WTC11 (cell line): Measurements from ENCODE around the gene KLHL14. TPM values are rescaled to one million over a fixed set of nuclear protein-coding genes. Genes with fewer than 3 reads are reported as not detected.

Experiments
- ATAC-seq: fragments of 200-7000 bp; cut with Tn5 transposase; 2 replicates; pipeline ENCODE4 v1.10.0; 2021; ENCODE audit warnings: mild to moderate bottlenecking, moderate library complexity
- CTCF ChIA-PET: fragments of 300-600 bp; sonication (Branson Sonifier 250); formaldehyde crosslinking; loops from one replicate; lab custom pipeline; 2021; ENCODE audit warnings: antibody characterized with exemption; lab: Charles Lee
- POLR2A ChIA-PET: fragments of 350-600 bp; sonication (Branson Sonifier 250); formaldehyde crosslinking; loops from one replicate; lab custom pipeline; 2021; ENCODE audit warnings: antibody characterized with exemption; lab: Charles Lee
- DNase-seq: peaks from one replicate; pipeline ENCODE4 v3.0.0; 2021; ENCODE audit warnings: low spot score
- H3K27ac Mint-ChIP-seq: 2 replicates; pipeline ENCODE4 v1.8.0; 2021; ENCODE audit warnings: mixed read lengths
- H3K27me3 Mint-ChIP-seq: 2 replicates; pipeline ENCODE4 v1.8.0; 2021; ENCODE audit warnings: low read depth, mild to moderate bottlenecking, moderate library complexity, mixed read lengths
- H3K36me3 Mint-ChIP-seq: 2 replicates; pipeline ENCODE4 v1.8.0; 2021; ENCODE audit warnings: mixed read lengths
- H3K4me1 Mint-ChIP-seq: 2 replicates; pipeline ENCODE4 v1.8.0; 2022; ENCODE audit warnings: mixed read lengths
- H3K4me3 Mint-ChIP-seq: 2 replicates; pipeline ENCODE4 v1.8.0; 2021; ENCODE audit warnings: mild to moderate bottlenecking, moderate library complexity, mixed read lengths
- H3K9me3 Mint-ChIP-seq: 2 replicates; pipeline ENCODE4 v1.8.0; 2021; ENCODE audit warnings: mixed read lengths
- AR ChIP-seq: fragments of 250-450 bp; sonication (Bioruptor Pico); IDR thresholded peaks from 2 replicates; pipeline ENCODE4 v1.9.0; 2021; ENCODE audit warnings: mild to moderate bottlenecking
- ARID4B ChIP-seq: sonication (generic); formaldehyde crosslinking; IDR thresholded peaks from 2 replicates; pipeline ENCODE4 v1.8.0; 2023; ENCODE audit warnings: missing genetic modification reagents, mild to moderate bottlenecking, borderline replicate concordance
- CDX4 ChIP-seq: fragments of 250-450 bp; sonication (Bioruptor Pico); IDR thresholded peaks from 2 replicates; pipeline ENCODE4 v1.9.0; 2021; ENCODE audit warnings: moderate library complexity, mild to moderate bottlenecking, inconsistent platforms, borderline replicate concordance
- E2F4 ChIP-seq: sonication (generic); formaldehyde crosslinking; IDR thresholded peaks from 2 replicates; pipeline ENCODE4 v1.8.1; 2022; ENCODE audit warnings: low read depth, mild to moderate bottlenecking, moderate library complexity, missing genetic modification reagents, borderline replicate concordance
- ETV6 ChIP-seq: sonication (generic); formaldehyde crosslinking; IDR thresholded peaks from 2 replicates; pipeline ENCODE4 v1.8.1; 2022; ENCODE audit warnings: mild to moderate bottlenecking, missing genetic modification reagents
- GABPB1 ChIP-seq: sonication (generic); formaldehyde crosslinking; IDR thresholded peaks from 2 replicates; pipeline ENCODE4 v1.8.1; 2023; ENCODE audit warnings: mild to moderate bottlenecking, missing genetic modification reagents
- MXD4 ChIP-seq: fragments of 250-450 bp; sonication (Bioruptor Pico); IDR thresholded peaks from 2 replicates; pipeline ENCODE4 v1.8.0; 2021; ENCODE audit warnings: mild to moderate bottlenecking, moderate library complexity, borderline replicate concordance
- NFYB ChIP-seq: sonication (generic); formaldehyde crosslinking; conservative IDR thresholded peaks from 2 replicates; pipeline ENCODE4 v1.8.0; 2022; ENCODE audit warnings: low read depth, missing genetic modification reagents
- NR2C2 ChIP-seq: sonication (generic); formaldehyde crosslinking; IDR thresholded peaks from 2 replicates; pipeline ENCODE4 v1.8.0; 2022; ENCODE audit warnings: mild to moderate bottlenecking, missing genetic modification reagents
- STAT6 ChIP-seq: sonication (generic); formaldehyde crosslinking; conservative IDR thresholded peaks from 2 replicates; pipeline ENCODE4 v1.8.1; 2023; ENCODE audit warnings: mild to moderate bottlenecking, low read depth, missing genetic modification reagents, moderate library complexity
- TCF7 ChIP-seq: sonication (generic); formaldehyde crosslinking; IDR thresholded peaks from 2 replicates; pipeline ENCODE4 v1.8.0; 2022; ENCODE audit warnings: mild to moderate bottlenecking, low read depth, missing genetic modification reagents, moderate library complexity
- TEAD1 ChIP-seq: sonication (generic); formaldehyde crosslinking; IDR thresholded peaks from 2 replicates; pipeline ENCODE4 v1.8.0; 2022; ENCODE audit warnings: mild to moderate bottlenecking, missing genetic modification reagents
- TEAD4 ChIP-seq: sonication (generic); formaldehyde crosslinking; IDR thresholded peaks from 2 replicates; pipeline ENCODE4 v1.8.0; 2022; ENCODE audit warnings: mild to moderate bottlenecking, missing genetic modification reagents
- ZMAT4 ChIP-seq: fragments of 250-450 bp; sonication (Bioruptor Pico); IDR thresholded peaks from 2 replicates; pipeline ENCODE4 v1.9.0; 2021; ENCODE audit warnings: mild to moderate bottlenecking
- ZNF396 ChIP-seq: fragments of 250-450 bp; sonication (Bioruptor Pico); IDR thresholded peaks from 2 replicates; pipeline ENCODE4 v1.8.0; 2021; ENCODE audit warnings: mild to moderate bottlenecking, moderate library complexity, borderline replicate concordance
- ZNF416 ChIP-seq: fragments of 250-450 bp; sonication (Bioruptor Pico); IDR thresholded peaks from 2 replicates; pipeline ENCODE4 v1.9.0; 2021; ENCODE audit warnings: mild to moderate bottlenecking, inconsistent platforms
- ZNF532 ChIP-seq: fragments of 250-450 bp; sonication (Bioruptor Pico); IDR thresholded peaks from 2 replicates; pipeline ENCODE4 v1.9.0; 2021; ENCODE audit warnings: mild to moderate bottlenecking, borderline replicate concordance
- ZNF671 ChIP-seq: fragments of 250-450 bp; sonication (Bioruptor Pico); IDR thresholded peaks from 2 replicates; pipeline ENCODE4 v1.8.0; 2021; ENCODE audit warnings: mild to moderate bottlenecking
- total RNA-seq: library from RNA; stranded (reverse); gene quantifications from 3 replicates; pipeline ENCODE4 v1.2.3, GENCODE V29; 2021

The KLHL14 gene
- total RNA-seq, 1 experiment from 2014 or later: 4.3 TPM

GRCh38 chr18:32777049-32777448, 4.2 kb upstream of the KLHL14 start:
- Mint-ChIP-seq H3K9me3 (0 out of 2 replicates have a peak, but pooled peaks cover 4% of the 10 kb centered on the region), H3K4me3 (no peak overlapping the region), H3K4me1 (peaks cover 42% of the 10 kb centered on the region), H3K27me3 (peaks cover 36% of the 10 kb centered on the region), H3K27ac (no peak overlapping the region), H3K36me3 (no peaks in the 10 kb centered on the region)
- ChIA-PET CTCF (interaction anchor here (1.0 kb wide), 1 partner anchor 223 kb away, joined by 4 read pairs; no protein-coding TSS in a partner anchor), POLR2A (no interaction called here)
- TF ChIP-seq ZNF396 (CRISPR knock-in tag) (no peak), E2F4 (CRISPR knock-in tag) (no peak), TEAD4 (CRISPR knock-in tag) (no peak), ETV6 (CRISPR knock-in tag) (no peak), TEAD1 (no peak), ZMAT4 (CRISPR knock-in tag) (no peak), MXD4 (CRISPR knock-in tag) (no peak), CDX4 (CRISPR knock-in tag) (no peak), ARID4B (CRISPR knock-in tag) (no peak), TCF7 (no peak)
- no peak for ATAC-seq
- no peak for DNase-seq

- POLR2A ChIA-PET: no interaction called here
- DNase-seq (no peak), ATAC-seq (no peak)
- Mint-ChIP-seq H3K4me1 (peaks cover 42% of the 10 kb centered on the region), H3K27me3 (peaks cover 36% of the 10 kb centered on the region), H3K9me3 (0 out of 2 replicates have a peak, but pooled peaks cover 4% of the 10 kb centered on the region), H3K27ac (no peak overlapping the region), H3K4me3 (no peak overlapping the region), H3K36me3 (no peaks in the 10 kb centered on the region)
- CTCF ChIA-PET: interaction anchor here (1.0 kb wide), 1 partner anchor 222 kb away, joined by 4 read pairs; no protein-coding TSS in a partner anchor
- TF ChIP-seq NR2C2 (CRISPR knock-in tag) (no peak), AR (CRISPR knock-in tag) (no peak), ZNF416 (CRISPR knock-in tag) (no peak), ZNF671 (no peak), STAT6 (CRISPR knock-in tag) (no peak), GABPB1 (CRISPR knock-in tag) (no peak), ZNF532 (CRISPR knock-in tag) (no peak), NFYB (CRISPR knock-in tag) (no peak)
These were observed 3.7 kb upstream of the KLHL14 start for GRCh38 chr18:32776561-32776960.
